ENCODE results near the gene EXOC8. TPM values are rescaled to one million over a fixed set of nuclear protein-coding genes. Genes with fewer than 3 reads are reported as not detected.
"Not testable (repeated sequence)": the region's sequence is repeated elsewhere in the genome, so short reads cannot be mapped to it uniquely, and the experiment has no call there.

The EXOC8 gene
- total RNA-seq, 4 donors from 2014 or later, result 14.1 to 27.1 (median 16.9) TPM

- TF ChIP-seq, protein P1, sequence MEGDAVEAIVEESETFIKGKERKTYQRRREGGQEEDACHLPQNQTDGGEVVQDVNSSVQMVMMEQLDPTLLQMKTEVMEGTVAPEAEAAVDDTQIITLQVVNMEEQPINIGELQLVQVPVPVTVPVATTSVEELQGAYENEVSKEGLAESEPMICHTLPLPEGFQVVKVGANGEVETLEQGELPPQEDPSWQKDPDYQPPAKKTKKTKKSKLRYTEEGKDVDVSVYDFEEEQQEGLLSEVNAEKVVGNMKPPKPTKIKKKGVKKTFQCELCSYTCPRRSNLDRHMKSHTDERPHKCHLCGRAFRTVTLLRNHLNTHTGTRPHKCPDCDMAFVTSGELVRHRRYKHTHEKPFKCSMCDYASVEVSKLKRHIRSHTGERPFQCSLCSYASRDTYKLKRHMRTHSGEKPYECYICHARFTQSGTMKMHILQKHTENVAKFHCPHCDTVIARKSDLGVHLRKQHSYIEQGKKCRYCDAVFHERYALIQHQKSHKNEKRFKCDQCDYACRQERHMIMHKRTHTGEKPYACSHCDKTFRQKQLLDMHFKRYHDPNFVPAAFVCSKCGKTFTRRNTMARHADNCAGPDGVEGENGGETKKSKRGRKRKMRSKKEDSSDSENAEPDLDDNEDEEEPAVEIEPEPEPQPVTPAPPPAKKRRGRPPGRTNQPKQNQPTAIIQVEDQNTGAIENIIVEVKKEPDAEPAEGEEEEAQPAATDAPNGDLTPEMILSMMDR (IDR thresholded peaks at IDR 0.05), result no peak
- no peak for TF ChIP-seq POLR2A (IDR thresholded peaks at IDR 0.05)
- H3K27ac ChIP-seq, result no peak overlapping the region
- intact Hi-C loops (cut with DNase I; ENCODE audit: low total_unique reads), result loop anchor here (5.0 kb wide), 1 partner anchor 248 kb away; no protein-coding TSS in a partner anchor
These were observed 16.8 kb upstream of the EXOC8 start for GRCh38 chr1:231354330-231355020.

DNA sequence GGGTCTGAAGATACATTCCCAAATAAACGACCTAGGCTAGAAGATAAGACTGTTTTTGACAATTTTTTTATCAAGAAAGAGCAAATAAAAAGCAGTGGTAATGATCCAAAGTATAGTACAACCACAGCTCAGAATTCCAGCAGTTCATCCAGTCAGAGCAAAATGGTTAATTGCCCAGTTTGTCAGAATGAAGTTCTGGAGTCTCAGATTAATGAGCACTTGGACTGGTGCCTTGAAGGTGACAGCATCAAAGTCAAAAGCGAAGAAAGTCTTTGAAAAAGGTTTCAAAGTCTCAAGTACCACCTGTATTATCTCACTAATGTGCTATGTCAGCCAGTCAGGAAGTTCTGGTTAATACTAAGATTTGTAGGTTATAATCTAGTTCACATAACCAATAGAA is 15.4 kb upstream of the EXOC8 start:
- H3K36me3 ChIP-seq, result no peaks in the 10 kb centered on the region
- no peaks in the 10 kb centered on the region for H3K27me3 ChIP-seq
- H3K4me1 ChIP-seq, result peaks cover 0 to 2% of the 10 kb centered on the region in 2 donors
- TF ChIP-seq, protein P1 (IDR thresholded peaks at IDR 0.05), result no peak
- TF ChIP-seq POLR2A (IDR thresholded peaks at IDR 0.05), result no peak
- H3K27ac ChIP-seq, result no peak overlapping the region
- no peak overlapping the region for H3K4me3 ChIP-seq
- H3K9me3 ChIP-seq, result no peaks in the 10 kb centered on the region
- intact Hi-C loops (cut with DNase I; ENCODE audit: low total_unique reads), result no loop called here
- no peak for DNase-seq

More at GRCh38 chr1:231354330-231355020, 16.8 kb upstream of the EXOC8 start:
- Histone ChIP-seq H3K4me1 (peaks cover 0 to 6% of the 10 kb centered on the region in 2 donors), H3K27me3 (no peaks in the 10 kb centered on the region), H3K36me3 (no peaks in the 10 kb centered on the region), H3K9me3 (no peaks in the 10 kb centered on the region), H3K4me3 (no peak overlapping the region)
- DNase-seq, result no peak

DNA sequence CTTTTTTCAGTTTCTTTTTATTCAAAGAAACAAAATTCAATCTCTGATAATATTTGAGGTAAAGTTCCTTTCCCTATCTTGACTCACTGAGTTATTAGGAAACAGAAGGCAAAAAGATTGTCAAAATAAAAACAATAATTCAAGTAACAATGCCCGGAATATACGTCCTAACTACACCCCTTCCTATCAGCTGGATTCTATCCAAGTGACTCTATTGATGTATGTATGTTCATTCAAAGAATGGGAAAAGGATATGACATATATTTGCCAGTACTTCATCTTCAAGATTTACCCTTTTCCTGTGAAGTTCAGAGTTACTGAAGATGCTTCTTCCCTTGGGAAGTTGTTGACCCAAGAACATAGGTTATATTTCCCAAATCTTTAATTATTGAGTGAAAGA is 14.2 kb upstream of the EXOC8 start:
- TF ChIP-seq POLR2A (IDR thresholded peaks at IDR 0.05), result no peak
- TF ChIP-seq, protein P1 (IDR thresholded peaks at IDR 0.05), result no peak
- Histone ChIP-seq H3K36me3 (no peaks in the 10 kb centered on the region), H3K9me3 (no peaks in the 10 kb centered on the region), H3K4me3 (no peak overlapping the region), H3K4me1 (no peaks in the 10 kb centered on the region), H3K27ac (no peak overlapping the region), H3K27me3 (no peaks in the 10 kb centered on the region)
- DNase-seq, result no peak
- intact Hi-C loops (cut with DNase I; ENCODE audit: low total_unique reads), result no loop called here

DNA sequence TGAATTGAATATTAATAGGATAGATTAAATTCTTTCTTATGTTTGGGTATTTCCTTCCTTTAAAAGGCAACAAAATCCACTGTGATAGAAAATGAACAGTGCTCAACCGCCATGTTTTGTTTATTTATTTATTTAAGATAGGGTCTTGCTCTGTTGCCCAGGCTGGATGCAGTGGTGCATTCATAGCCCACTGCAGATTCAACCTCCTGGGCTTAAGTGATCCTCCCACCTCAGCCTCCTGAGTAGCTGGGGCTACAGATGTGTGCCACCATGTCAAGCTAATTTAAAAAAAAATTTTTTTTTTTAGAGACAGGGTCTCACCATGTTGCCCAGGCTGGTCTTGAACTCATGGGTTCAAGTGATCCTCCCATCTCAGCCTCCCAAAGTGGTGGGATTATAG is 11.2 kb upstream of the EXOC8 start:
- H3K4me3 ChIP-seq; H3K9me3 ChIP-seq; H3K27ac ChIP-seq; DNase-seq; H3K4me1 ChIP-seq; H3K36me3 ChIP-seq; H3K27me3 ChIP-seq; intact Hi-C loops (cut with DNase I; ENCODE audit: low total_unique reads): not testable (repeated sequence)

- Histone ChIP-seq H3K27ac (no peak overlapping the region), H3K27me3 (no peaks in the 10 kb centered on the region), H3K36me3 (no peaks in the 10 kb centered on the region), H3K9me3 (no peaks in the 10 kb centered on the region), H3K4me3 (no peak overlapping the region), H3K4me1 (no peaks in the 10 kb centered on the region)
- TF ChIP-seq, protein P1 (IDR thresholded peaks at IDR 0.05), result no peak
- TF ChIP-seq POLR2A (IDR thresholded peaks at IDR 0.05), result no peak
- intact Hi-C loops (cut with DNase I; ENCODE audit: low total_unique reads), result no loop called here
- no peak for DNase-seq
These were observed 10.8 kb upstream of the EXOC8 start for GRCh38 chr1:231348442-231348841.

Data from uterus (tissue), 4 donors.